ENCODE data around the gene BOD1L1.

Gene BOD1L1

GRCh38 chr4:13641084-13641483, 13.6 kb upstream of the BOD1L1 start:
- DNase-seq (ENCODE audit: insufficient read length, low spot score) (no peak), FAIRE-seq (no peak)
- no peak for TF ChIP-seq CTCF (IDR thresholded peaks at IDR 0.05; ENCODE audit: insufficient read depth, missing control alignments)

GRCh38 chr4:13640149-13640940, 12.8 kb upstream of the BOD1L1 start:
- FAIRE-seq (no peak), DNase-seq (ENCODE audit: insufficient read length, low spot score) (no peak)
- TF ChIP-seq CTCF (IDR thresholded peaks at IDR 0.05; ENCODE audit: insufficient read depth, missing control alignments), result no peak

GRCh38 chr4:13635286-13635799, 7.8 kb upstream of the BOD1L1 start:
- no peak for FAIRE-seq
- DNase-seq (ENCODE audit: insufficient read length, low spot score), result no peak
- no peak for TF ChIP-seq CTCF (IDR thresholded peaks at IDR 0.05; ENCODE audit: insufficient read depth, missing control alignments)

- no peak for TF ChIP-seq CTCF (IDR thresholded peaks at IDR 0.05; ENCODE audit: insufficient read depth, missing control alignments)
- DNase-seq (ENCODE audit: insufficient read length, low spot score) (no peak), FAIRE-seq (no peak)
These were observed 6.1 kb upstream of the BOD1L1 start for GRCh38 chr4:13633671-13634070.

- TF ChIP-seq CTCF (IDR thresholded peaks at IDR 0.05; ENCODE audit: insufficient read depth, missing control alignments), result no peak
- DNase-seq (ENCODE audit: insufficient read length, low spot score) (no peak), FAIRE-seq (no peak)
These were observed 333 bp downstream of the BOD1L1 start for GRCh38 chr4:13627178-13627605.

GRCh38 chr4:13626492-13627177, 890 bp downstream of the BOD1L1 start:
- DNase-seq (ENCODE audit: insufficient read length, low spot score), result no peak
- FAIRE-seq, result no peak
- TF ChIP-seq CTCF (IDR thresholded peaks at IDR 0.05; ENCODE audit: insufficient read depth, missing control alignments), result no peak

All from D721Med (cell line).